Medulla oblongata (tissue), 1 donor: ENCODE results near the gene GPC5.
"Not testable (repeated sequence)": the region's sequence is repeated elsewhere in the genome, so short reads cannot be mapped to it uniquely, and the experiment has no call there.

Experiments
- DNase-seq: peaks from one replicate; pipeline ENCODE4 v3.0.0-alpha.2; 2015; ENCODE audit errors: extremely low spot score

Gene GPC5

DNA sequence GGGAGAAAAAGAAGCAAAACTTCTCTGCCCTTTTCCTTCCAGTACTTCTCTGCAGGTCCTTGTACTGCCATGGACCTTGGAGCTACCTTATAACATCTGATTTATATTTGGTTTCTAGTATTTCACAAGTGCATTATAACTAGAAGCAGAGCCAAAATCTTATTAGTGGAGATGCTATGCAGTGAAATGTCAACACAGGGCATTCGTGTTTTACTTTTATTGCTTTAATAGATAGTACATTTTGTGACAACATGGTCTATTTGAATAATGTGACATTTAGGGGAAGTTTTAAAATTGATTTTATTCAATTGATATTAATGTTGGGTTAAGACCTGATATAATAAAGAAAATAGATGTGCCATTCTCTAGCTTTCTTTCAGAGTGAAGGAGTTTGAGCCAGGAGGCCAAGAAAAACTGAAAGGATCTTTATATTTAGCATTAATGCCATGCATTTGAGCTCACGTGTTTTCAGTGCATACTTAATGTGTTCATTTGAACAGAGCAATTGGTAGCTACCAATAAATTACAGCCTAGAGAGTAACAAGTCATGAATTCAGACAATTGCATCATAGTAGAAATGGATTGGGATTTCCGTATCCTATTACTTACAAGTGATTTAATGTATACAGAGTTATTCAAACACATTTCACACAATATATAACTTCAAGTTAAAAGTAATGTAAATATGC is 863.8 kb downstream of the GPC5 start:
- no peak for DNase-seq

DNA sequence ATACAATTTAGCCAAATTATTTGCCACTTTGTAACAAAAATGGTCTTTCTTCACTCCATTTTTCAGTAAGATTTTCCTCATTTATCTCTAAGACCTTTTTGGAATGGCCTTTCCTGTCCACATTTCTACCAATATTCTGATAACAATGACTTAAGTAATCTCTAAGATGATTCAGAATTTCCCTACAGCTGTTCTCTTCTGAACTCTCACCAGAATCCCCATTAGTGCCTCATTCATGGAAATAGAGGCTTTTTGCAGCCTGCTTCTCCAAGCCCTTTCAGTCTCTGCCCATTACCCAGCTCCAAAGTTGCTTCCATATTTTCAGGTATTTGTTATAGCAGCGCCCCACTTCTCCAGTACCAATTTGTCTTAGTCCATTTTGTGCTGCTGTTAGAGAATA is 867.0 kb downstream of the GPC5 start:
- DNase-seq, result no peak

DNA sequence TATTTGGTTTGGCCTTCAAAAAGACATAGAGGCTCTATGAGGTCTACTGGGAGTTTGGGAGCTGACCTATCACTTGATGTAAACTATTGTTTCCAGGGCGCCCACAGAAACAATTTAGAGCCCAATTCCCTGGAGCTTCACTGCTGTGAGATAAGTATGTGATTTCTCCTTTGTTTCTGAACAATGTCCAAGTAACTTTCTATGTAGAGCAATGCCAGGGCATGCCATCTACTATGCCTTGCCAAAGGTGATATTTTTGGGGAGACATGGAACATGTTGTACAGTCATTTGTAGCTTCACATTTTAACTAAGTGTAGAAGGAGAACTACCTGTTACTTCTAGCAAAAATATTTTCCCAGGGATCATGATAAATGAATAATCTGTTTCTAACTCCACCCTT is 872.6 kb downstream of the GPC5 start:
- no peak for DNase-seq

DNA sequence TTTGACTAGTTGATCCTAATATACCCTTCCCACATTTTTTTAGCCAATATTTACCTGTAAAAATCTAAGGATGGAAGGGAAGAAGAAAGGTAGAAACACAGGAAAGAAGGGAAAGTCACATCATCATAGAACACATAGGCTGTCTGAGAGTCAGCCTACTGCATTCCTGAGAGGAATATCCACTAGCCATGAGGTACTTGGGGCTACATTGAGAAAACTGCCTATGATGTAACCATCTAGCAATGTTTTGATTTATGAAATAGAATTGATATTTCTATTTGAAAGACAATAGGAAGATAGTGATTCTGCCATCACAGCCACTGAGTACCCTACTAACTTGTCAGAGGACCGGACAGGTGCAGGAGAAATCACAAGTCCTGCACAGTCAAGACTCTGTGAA is 873.8 kb downstream of the GPC5 start:
- no peak for DNase-seq

DNA sequence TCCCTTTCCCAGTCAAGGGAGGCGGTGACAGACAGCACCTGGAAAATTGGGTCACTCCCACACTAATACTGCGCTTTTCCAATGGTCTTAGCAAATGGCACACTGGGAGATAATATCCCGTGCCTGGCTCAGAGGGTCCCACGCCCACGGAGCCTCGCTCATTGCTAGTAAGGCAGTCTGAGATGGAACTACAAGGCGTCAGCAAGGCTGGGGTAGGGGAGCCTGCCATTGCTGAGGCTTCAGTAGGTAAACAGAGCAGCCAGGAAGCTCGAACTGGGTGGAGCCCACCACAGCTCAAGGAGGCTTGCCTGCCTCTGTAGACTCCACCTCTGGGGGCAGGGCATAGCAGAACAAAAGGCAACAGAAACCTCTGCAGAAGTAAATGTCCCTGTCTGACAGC is 882.6 kb downstream of the GPC5 start:
- not testable (repeated sequence) for DNase-seq

DNA sequence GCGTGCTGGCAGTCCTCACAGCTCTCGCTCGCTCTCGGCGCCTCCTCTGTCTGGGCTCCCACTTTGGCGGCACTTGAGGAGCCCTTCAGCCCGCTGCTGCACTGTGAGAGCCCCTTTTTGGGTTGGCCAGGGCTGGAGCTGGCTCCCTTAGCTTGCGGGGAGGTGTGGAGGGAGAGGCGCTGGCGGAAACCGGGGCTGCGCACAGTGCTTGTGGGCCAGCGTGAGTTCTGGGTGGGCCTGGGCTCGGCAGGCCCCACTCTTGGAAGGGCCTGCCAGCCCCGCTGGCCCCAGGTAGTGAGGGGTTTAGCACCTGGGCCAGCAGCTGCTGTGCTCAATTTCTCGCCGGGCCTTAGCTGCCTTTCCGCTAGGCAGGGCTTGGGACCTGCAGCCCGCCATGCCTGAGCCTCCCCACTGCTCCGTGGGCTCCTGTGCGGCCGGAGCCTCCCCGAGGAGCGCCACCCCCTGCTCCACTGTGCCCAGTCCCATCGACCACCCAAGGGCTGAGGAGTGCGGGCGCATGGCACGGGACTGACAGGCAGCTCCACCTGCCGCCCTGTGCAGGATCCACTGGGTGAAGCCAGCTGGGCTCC is 892.4 kb downstream of the GPC5 start:
- DNase-seq, result not testable (repeated sequence)

DNA sequence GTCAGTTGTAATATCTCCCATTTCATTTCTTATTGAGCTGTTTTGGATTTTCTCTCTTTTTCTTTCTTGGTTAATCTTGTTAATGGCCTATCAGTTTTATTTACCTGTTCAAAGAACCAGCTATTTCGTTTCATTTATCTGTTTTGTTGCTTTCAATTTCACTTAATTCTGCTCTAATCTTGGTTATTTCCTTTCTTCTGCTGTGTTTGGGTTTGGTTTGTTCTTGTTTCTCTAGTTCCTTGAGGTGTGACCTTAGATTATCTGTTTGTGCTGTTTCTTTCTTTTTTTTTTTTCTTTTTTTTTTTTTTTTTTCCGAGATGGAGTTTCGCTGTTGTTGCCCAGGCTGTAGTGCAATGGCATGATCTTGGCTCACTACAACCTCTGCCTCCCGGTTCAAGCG is 896.1 kb downstream of the GPC5 start:
- not testable (repeated sequence) for DNase-seq

DNA sequence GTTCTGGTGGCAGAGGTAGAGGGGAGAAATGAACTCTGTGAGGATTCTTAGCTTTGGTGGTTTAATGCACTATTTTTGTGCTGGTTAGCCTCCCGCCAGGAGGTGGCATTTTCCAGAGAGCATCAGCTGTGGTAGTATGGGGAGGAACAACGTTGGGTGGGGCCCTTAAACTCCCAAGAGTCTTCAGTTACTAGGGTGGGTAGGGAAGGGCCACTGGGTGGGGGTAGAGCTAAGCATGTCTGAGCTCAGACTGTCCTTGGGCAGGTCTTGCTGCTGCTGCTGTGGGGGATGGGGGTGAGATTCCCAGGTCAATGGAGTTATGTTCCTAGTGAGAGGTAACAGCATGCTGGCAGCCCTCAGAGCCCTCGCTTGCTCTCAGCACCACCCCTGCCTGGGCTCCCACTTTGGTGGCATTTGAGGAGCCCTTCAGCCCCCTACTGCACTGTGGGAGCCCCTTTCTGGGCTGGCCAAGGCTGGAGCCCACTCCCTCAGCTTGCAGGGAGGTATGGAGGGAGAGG is 897.8 kb downstream of the GPC5 start:
- DNase-seq, result not testable (repeated sequence)

DNA sequence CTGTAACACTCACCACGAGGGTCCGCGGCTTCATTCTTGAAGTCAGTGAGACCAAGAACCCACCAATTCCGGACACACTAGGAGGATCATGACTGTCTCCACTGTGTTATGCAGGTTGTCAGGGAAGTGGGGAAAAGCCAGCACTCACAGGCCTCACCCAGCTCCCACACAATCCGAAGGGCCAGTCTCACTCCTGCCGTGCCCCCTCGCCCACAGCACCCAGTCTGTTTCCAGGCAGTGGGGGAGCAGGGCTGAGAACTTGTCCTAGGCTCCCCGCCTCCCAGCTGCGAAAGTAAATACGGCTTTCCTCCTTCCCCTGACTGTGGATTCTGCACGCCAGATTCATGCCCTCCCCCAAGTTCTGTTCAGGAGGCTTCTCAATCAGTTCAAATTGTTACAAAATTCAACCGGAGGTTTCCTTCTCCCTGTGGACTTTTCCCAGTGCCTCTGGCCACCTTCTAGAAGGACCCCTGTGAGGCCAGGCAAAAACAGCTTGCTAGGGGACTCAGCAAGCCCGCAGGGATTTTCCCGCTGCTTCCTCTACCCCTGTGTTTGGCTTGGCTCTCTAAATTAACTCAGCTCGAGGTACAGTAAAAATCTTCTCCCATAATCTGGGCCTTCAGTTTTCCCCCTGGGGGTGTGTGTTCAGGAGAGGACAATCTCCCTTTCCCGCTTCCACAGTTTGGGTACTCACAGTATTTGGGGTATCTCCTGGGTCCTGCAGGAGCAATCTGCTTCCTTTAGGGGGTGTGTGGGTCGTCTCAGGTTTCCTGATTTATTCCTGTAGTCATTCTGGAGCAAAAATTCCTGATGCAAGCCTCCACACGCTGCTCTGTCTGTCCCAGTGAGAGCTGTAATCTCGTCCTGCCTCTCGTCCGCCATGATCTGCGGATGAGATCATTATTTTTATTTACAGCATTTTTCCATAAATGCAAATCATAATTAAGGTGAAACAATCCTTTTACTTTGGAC is 899.8 kb downstream of the GPC5 start:
- no peak for DNase-seq

DNA sequence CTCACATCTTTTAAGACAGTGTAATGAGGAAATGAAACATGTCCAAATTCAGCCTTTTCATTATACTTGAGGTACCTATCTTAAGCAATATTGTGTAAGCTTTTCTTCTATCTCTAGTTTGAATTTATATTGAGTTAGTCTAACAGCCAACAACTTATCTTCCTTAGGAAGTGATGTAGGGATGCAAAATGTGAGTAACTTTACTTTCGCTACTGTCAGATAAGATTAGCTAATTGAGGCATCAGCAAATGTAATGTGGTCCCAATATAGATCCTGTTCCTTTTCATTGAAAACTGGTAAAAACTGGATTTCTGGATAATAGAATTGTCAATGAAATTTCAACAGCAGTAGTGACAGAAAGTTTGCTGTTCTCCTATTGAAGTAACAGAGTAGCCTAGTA is 902.2 kb downstream of the GPC5 start:
- no peak for DNase-seq

DNA sequence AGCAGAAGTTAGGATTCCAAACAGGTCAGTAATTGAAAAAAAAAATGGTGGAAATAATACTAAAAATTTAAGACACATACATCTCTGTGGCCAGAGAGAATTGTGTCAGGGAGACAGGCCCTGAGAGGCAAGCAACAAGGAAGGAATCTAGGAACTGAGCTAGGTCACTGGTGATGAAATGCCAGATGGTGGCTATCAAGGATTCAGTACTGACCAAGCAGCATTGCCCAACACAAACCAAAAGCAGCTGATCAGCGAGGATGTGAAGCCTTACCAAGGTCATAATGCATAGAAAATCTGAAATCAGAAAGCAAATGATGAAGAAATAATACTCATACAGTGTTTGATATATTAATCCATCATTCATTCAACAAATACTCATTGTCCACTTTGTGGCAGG is 905.0 kb downstream of the GPC5 start:
- DNase-seq, result no peak

DNA sequence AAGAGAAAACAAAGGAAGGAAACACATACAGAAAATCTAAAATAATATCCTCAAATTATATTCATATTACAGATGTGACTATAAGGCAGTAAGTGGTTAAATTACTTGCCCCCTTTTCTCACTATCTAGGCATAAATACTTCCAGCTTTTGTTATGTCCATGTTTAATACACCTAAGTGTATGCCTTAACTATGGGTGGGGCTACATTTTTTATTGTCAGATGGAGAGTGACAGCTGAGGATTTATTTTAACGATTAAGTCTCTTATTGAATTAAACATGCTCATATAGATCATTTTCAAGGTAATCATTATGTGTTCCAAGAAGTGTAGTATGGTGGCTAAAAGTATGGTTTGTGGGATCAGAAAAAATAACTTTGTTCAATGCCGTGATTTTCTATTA is 909.3 kb downstream of the GPC5 start:
- no peak for DNase-seq

DNA sequence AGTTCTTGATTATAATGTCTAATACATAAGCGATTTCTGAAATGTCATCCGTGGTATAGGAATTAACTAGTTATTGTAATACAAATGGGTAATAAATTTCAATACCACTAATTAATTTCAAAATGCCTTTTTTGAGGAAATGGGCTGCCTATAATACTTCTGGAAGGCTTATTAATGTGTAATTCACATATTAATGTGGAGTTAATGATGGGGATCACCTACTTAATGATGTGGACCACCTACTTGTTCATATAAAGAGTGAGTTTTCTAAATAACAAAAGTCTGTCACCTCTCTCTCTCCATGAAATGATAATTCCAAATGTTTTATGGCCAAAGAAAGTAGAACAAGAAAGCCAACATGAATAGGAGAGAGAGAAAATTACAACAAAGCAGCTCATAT is 914.4 kb downstream of the GPC5 start:
- DNase-seq, result no peak

DNA sequence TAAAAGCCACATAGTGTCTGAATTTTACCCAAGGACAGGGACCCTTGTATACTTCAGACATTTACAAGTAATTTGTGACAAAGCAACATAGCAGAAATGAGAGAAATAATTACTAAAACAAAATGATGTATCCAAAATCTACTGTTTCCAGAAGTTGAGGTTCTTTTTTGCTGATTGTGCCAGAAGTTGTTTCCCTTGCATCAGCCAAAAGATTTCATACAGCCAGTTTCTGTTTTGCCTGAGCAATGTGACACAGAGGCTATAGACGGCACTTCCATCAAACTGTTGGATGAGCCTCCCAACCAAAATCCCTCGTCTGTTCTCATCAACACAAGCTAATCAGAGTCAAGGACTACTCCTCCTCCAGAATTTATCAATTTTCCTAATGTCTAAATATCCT is 915.0 kb downstream of the GPC5 start:
- no peak for DNase-seq

DNA sequence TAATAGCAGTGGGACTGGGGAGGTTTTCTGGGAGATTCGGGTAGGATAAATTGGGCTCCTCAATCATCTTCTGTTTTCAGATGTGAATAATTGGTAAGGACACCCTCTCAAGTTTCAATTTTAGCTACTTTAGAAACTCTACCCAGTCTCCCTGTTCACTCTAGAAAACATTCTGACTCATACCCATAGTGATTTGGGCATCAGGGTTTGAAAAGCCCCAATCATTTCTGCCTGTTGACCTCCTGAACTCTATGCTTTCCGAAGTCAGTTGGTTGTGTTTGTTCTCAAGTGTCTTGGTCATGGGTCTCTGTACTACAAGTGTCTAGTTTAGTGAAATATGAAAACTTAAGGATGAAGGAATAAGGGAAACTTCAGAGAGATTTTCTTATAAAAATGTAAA is 916.8 kb downstream of the GPC5 start:
- no peak for DNase-seq

DNA sequence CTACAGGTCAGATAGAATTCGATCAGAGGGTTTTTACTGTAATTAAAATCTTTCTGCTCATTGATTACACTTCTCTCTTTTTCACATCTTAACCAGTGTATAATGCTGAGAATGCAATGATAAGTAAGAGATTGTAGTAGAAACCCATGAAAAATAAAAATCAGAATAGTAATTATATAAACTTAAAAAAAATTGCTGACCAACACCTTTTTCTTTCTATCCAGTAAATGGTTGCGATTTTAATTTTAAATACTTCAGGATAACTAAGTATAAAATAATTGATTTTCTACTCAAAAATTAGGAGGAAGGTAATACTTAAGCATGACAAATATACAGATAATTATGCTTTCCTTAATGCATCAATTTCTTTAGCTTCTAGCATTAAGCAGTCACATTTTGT is 917.6 kb downstream of the GPC5 start:
- no peak for DNase-seq

DNA sequence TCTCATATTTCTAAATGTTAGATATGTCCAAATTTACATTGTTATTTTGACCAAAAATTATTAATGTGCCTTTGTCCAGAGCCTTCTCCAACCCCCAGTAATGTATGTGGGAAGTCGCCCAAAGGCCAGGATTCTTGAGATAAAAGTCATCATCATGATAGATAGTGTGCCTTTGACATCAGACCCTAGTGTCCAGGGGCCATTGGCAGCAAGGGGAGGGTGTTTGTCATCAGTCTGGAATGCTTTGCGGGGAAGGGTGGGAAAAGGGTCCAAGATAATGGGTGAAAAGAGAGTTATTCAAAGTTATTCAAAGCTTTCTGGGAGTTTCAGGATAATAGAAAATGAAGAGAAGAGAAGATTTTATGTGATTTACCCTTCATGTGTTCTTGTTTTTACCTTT is 918.6 kb downstream of the GPC5 start:
- DNase-seq, result no peak

DNA sequence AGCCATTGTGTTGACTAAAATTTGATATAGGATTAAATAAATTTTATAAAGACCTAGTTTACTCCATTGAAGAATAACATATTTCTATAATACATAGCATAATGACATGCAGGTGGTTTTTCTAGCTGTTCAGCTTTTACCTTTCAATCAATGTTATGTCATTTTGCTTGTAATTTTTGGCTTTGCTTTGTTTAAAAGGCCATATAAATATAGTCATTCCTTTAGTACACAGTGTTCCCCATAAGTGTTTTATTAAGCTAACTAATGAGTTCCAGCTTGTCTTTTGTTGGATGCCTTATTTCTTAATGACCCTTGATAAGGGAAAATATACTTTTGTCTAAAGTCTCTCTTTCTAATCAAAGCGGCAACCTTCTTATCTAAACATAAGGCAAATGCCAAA is 921.9 kb downstream of the GPC5 start:
- no peak for DNase-seq

DNA sequence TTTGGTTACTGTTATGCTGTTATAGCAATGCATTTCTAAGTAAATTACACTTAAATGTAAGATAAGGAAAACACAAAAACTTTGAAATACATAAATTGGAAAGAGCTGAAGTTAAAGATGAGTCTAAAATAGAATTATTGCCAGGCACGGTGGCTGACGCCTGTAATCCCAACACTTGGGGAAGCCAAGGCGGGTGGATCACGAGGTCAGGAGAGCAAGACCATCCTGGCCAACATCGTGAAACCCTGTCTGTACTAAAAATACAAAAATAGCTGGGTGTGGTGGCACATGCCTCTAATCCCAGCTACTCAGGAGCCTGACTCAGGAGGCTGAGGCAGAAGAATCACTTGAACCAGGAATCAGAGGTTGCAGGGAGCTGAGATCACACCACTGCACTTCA is 922.8 kb downstream of the GPC5 start:
- no peak for DNase-seq

DNA sequence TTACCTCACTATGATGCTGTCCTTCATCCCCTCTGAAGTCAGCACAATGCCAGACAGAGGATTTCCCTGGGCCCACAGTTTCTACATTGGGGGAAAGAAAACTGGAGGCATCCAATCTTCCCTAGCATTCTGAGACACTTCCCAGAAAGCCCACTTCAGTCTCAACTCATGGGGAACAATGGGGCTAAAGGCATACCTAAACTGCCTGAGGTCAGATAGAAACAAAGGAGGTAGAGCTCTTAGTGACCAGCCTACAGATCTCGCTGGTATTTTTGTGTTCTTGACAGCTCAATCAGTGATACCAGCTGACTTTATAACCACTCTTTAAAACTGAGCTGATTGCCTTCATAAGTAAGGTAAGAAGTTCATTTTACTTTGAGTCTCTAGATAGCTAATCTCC is 947.2 kb downstream of the GPC5 start:
- no peak for DNase-seq

DNA sequence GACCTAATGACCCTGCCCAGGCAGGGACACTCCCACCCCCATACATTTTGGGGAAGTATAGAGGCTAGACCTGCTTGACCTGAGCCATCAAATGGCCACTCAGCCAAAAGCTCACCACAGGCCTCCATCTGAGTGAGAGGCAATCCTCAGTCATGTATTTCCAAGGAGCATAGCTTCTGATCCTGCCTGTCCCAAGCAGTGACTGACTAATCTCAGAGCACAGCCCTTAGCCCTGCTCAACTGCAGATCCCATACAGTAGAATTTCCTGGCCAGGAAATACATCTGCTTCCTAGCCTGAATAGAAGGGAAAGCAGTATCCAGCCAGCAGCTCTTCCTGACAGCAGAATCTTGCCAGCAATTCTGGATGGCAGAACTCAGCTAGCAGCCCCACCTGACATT is 947.6 kb downstream of the GPC5 start:
- DNase-seq, result no peak

DNA sequence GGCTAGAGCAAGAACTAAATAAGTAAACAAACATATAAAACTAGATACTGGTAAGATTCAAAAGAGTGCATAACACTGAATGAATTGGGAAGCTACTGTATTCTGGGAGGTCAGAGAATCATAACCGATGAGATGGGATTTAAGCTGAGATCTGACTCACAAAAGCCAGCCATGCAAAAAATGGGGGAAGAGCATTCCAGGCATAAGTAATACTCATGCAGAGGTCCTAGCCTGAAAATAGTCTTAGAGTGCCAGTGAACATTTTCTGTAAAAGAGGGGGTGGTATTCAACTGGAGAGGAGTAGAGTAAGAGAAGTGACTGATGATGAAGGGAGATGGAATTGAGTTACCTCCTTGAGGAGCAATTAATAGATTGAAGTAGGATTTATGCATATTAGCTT is 956.2 kb downstream of the GPC5 start:
- no peak for DNase-seq

DNA sequence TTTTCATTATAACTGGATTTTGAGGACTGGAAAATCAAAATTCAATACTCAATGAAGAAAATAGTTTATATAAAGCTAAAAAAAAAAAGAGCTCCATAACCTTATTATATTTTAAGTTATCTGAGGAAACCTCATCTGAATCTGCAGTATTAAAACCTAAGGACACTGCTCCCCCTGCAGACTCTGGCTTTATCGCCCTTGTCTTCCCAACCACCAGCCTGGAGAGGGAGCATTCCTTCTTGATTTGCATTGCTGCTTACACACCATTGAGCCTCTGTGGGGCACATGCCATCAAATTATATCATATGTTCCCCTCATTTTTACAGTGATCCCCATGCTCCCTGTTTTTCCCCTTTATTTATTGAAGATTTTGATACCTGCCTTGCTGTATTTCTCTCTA is 956.8 kb downstream of the GPC5 start:
- DNase-seq, result peak; percentile 6
